Activated CD4-positive, alpha-beta T cell treated with anti-CD3 and anti-CD28 coated beads for 36 hours (primary cell): ENCODE results near the gene IGSF22. TPM values are rescaled to one million over a fixed set of nuclear protein-coding genes. Genes with fewer than 3 reads are reported as not detected.

Experiments
- ATAC-seq: fragments of 200-7000 bp; cut with Tn5 transposase; one replicate; pipeline ENCODE4 v1.10.0; 2021; ENCODE audit warnings: mild to moderate bottlenecking, moderate library complexity
- CTCF ChIA-PET: fragments of 350-600 bp; sonication (Branson Sonifier 250); formaldehyde crosslinking; loops from one replicate; lab custom pipeline; 2021; ENCODE audit warnings: antibody characterized with exemption; lab: Charles Lee
- POLR2A ChIA-PET: fragments of 350-600 bp; sonication (Branson Sonifier 250); formaldehyde crosslinking; loops from one replicate; lab custom pipeline; 2021; ENCODE audit warnings: antibody characterized with exemption, inconsistent platforms; lab: Charles Lee
- DNase-seq: peaks from one replicate; pipeline ENCODE4 v3.0.0-alpha.2; 2020
- H3K27ac Mint-ChIP-seq: one replicate; pipeline ENCODE4 v1.8.0; 2021; ENCODE audit warnings: mixed read lengths
- H3K27me3 Mint-ChIP-seq: one replicate; pipeline ENCODE4 v1.8.0; 2021; ENCODE audit warnings: mixed read lengths
- H3K36me3 Mint-ChIP-seq: one replicate; pipeline ENCODE4 v1.8.0; 2021; ENCODE audit warnings: low read depth, mixed read lengths
- H3K4me1 Mint-ChIP-seq: one replicate; pipeline ENCODE4 v1.8.0; 2021; ENCODE audit warnings: mixed read lengths
- H3K4me3 Mint-ChIP-seq: one replicate; pipeline ENCODE4 v1.8.0; 2021; ENCODE audit warnings: mild to moderate bottlenecking, moderate library complexity, mixed read lengths
- H3K9me3 Mint-ChIP-seq: one replicate; pipeline ENCODE4 v1.8.0; 2021; ENCODE audit warnings: low read depth, mixed read lengths
- intact Hi-C, 2 experiments: fragments of 100-400 bp; cut with DNase I in 1 of 2; cut with micrococcal nuclease in 1 of 2; formaldehyde crosslinking; loops; one replicate each; pipeline versions ENCODE4 v1.14.2 to v1.15.1; 2022 to 2024; cut with DNase I, micrococcal nuclease
- total RNA-seq, 2 experiments: library from RNA; stranded (reverse); gene quantifications; one replicate each; pipeline ENCODE4 v1.2.3, GENCODE V29; 2021

The IGSF22 gene
- total RNA-seq, 2 experiments from 2014 or later = 0.28 to 0.41 TPM

- H3K9me3 Mint-ChIP-seq = no peaks in the 10 kb centered on the region
- DNase-seq (no peak), ATAC-seq (no peak)
- no peaks in the 10 kb centered on the region for H3K4me1 Mint-ChIP-seq
- CTCF ChIA-PET = interaction anchor here (0.7 to 1.5 kb wide), 3 partner anchors 13 to 498 kb away, joined by 3 to 8 read pairs (median 6); no protein-coding TSS in a partner anchor
- no peaks in the 10 kb centered on the region for H3K36me3 Mint-ChIP-seq
- POLR2A ChIA-PET = no interaction called here
- H3K4me3 Mint-ChIP-seq = no peak overlapping the region
- intact Hi-C loops = no loop called here
- H3K27me3 Mint-ChIP-seq = no peaks in the 10 kb centered on the region
- H3K27ac Mint-ChIP-seq = no peak overlapping the region
These were observed 18.0 kb upstream of the IGSF22 start for GRCh38 chr11:18743900-18744514.

- Mint-ChIP-seq H3K9me3 (no peaks in the 10 kb centered on the region), H3K4me3 (no peak overlapping the region), H3K4me1 (no peaks in the 10 kb centered on the region), H3K27ac (no peak overlapping the region), H3K27me3 (no peaks in the 10 kb centered on the region), H3K36me3 (no peaks in the 10 kb centered on the region)
- CTCF ChIA-PET = interaction anchor here (1.2 to 1.6 kb wide), 4 partner anchors 12 to 21 kb away, joined by 3 to 9 read pairs (median 7); no protein-coding TSS in a partner anchor
- ATAC-seq (no peak), DNase-seq (no peak)
- POLR2A ChIA-PET = no interaction called here
- intact Hi-C loops = no loop called here
These were observed 17.4 kb upstream of the IGSF22 start for GRCh38 chr11:18743365-18743764.

- ATAC-seq (no peak), DNase-seq (no peak)
- ChIA-PET CTCF (interaction anchor here (1.2 kb wide), 1 partner anchor 20 kb away, joined by 4 read pairs; no protein-coding TSS in a partner anchor), POLR2A (no interaction called here)
- Mint-ChIP-seq H3K27ac (no peak overlapping the region), H3K4me3 (no peak overlapping the region), H3K36me3 (no peaks in the 10 kb centered on the region), H3K27me3 (no peaks in the 10 kb centered on the region), H3K4me1 (no peaks in the 10 kb centered on the region), H3K9me3 (no peaks in the 10 kb centered on the region)
- intact Hi-C loops = no loop called here
These were observed 15.8 kb upstream of the IGSF22 start for GRCh38 chr11:18741783-18742182.

GRCh38 chr11:18739685-18740084 lies 13.7 kb upstream of the IGSF22 start:
- DNase-seq (no peak), ATAC-seq (no peak)
- H3K36me3 Mint-ChIP-seq = no peaks in the 10 kb centered on the region
- no peaks in the 10 kb centered on the region for H3K4me1 Mint-ChIP-seq
- intact Hi-C loops = loop anchor here in 1 of 2 experiments (10.0 kb wide), 1 partner anchor 495 kb away; the partner anchor contains the start of gene SAA2
- ChIA-PET CTCF (interaction anchor here (1.0 to 2.4 kb wide), 6 partner anchors 8 to 624 kb away, joined by 3 to 9 read pairs (median 5); no protein-coding TSS in a partner anchor), POLR2A (interaction anchor here (0.6 kb wide), 1 partner anchor 29 kb away, joined by 3 read pairs; no protein-coding TSS in a partner anchor)
- H3K9me3 Mint-ChIP-seq = no peaks in the 10 kb centered on the region
- H3K4me3 Mint-ChIP-seq = no peak overlapping the region
- H3K27ac Mint-ChIP-seq = no peak overlapping the region
- no peaks in the 10 kb centered on the region for H3K27me3 Mint-ChIP-seq

- ATAC-seq (no peak), DNase-seq (no peak)
- H3K4me3 Mint-ChIP-seq = no peak overlapping the region
- no peaks in the 10 kb centered on the region for H3K27me3 Mint-ChIP-seq
- ChIA-PET CTCF (no interaction called here), POLR2A (no interaction called here)
- intact Hi-C loops = loop anchor here in 1 of 2 experiments (10.0 kb wide), 1 partner anchor 493 kb away; the partner anchor contains the start of gene SAA2
- H3K36me3 Mint-ChIP-seq = no peaks in the 10 kb centered on the region
- no peaks in the 10 kb centered on the region for H3K9me3 Mint-ChIP-seq
- H3K27ac Mint-ChIP-seq = no peak overlapping the region
- no peaks in the 10 kb centered on the region for H3K4me1 Mint-ChIP-seq
These were observed 11.7 kb upstream of the IGSF22 start for GRCh38 chr11:18737642-18738041.

GRCh38 chr11:18736590-18737148 lies 10.7 kb upstream of the IGSF22 start:
- intact Hi-C loops = loop anchor here in 1 of 2 experiments (10.0 kb wide), 1 partner anchor 492 kb away; the partner anchor contains the start of gene SAA2
- H3K9me3 Mint-ChIP-seq = no peaks in the 10 kb centered on the region
- DNase-seq (no peak), ATAC-seq (no peak)
- no peaks in the 10 kb centered on the region for H3K27me3 Mint-ChIP-seq
- no peaks in the 10 kb centered on the region for H3K4me1 Mint-ChIP-seq
- H3K36me3 Mint-ChIP-seq = no peaks in the 10 kb centered on the region
- POLR2A ChIA-PET = no interaction called here
- no peak overlapping the region for H3K27ac Mint-ChIP-seq
- H3K4me3 Mint-ChIP-seq = no peak overlapping the region
- CTCF ChIA-PET = interaction anchor here (0.7 to 1.9 kb wide), 2 partner anchors 10 to 28 kb away, joined by 4 read pairs; no protein-coding TSS in a partner anchor

- H3K4me1 Mint-ChIP-seq = no peaks in the 10 kb centered on the region
- H3K27ac Mint-ChIP-seq = no peak overlapping the region
- no peak for ATAC-seq
- intact Hi-C loops = loop anchor here (2.0 to 10.0 kb wide), 3 partner anchors 488 to 616 kb away; partner anchors contain the start of gene SAA2 (in 1 of the 2)
- H3K9me3 Mint-ChIP-seq = no peaks in the 10 kb centered on the region
- no peaks in the 10 kb centered on the region for H3K36me3 Mint-ChIP-seq
- no peak overlapping the region for H3K4me3 Mint-ChIP-seq
- DNase-seq = no peak
- CTCF ChIA-PET = no interaction called here
- H3K27me3 Mint-ChIP-seq = no peaks in the 10 kb centered on the region
- POLR2A ChIA-PET = interaction anchor here (0.6 kb wide), 1 partner anchor 326 kb away, joined by 4 read pairs; no protein-coding TSS in a partner anchor
These were observed 7.2 kb upstream of the IGSF22 start for GRCh38 chr11:18733202-18733601.

GRCh38 chr11:18731949-18732821 lies 6.2 kb upstream of the IGSF22 start:
- CTCF ChIA-PET = interaction anchor here (0.6 to 5.1 kb wide), 16 partner anchors 8 to 622 kb away, joined by 3 to 54 read pairs (median 4); no protein-coding TSS in a partner anchor
- H3K27ac Mint-ChIP-seq = no peak overlapping the region

GRCh38 chr11:18731441-18731840 lies 5.5 kb upstream of the IGSF22 start:
- peaks cover 3% of the 10 kb centered on the region for H3K4me1 Mint-ChIP-seq
- POLR2A ChIA-PET = no interaction called here
- H3K4me3 Mint-ChIP-seq = no peak overlapping the region
- H3K27ac Mint-ChIP-seq = no peak overlapping the region
- DNase-seq = no peak
- no peaks in the 10 kb centered on the region for H3K27me3 Mint-ChIP-seq
- no peaks in the 10 kb centered on the region for H3K9me3 Mint-ChIP-seq
- CTCF ChIA-PET = interaction anchor here (0.6 to 5.1 kb wide), 25 partner anchors 9 to 1636 kb away, joined by 3 to 54 read pairs (median 4); no protein-coding TSS in a partner anchor
- no peaks in the 10 kb centered on the region for H3K36me3 Mint-ChIP-seq
- intact Hi-C loops = loop anchor here in 1 of 2 experiments (5.0 to 10.0 kb wide), 2 partner anchors 487 to 614 kb away; partner anchors contain the start of gene SAA2
- no peak for ATAC-seq

More at GRCh38 chr11:18731949-18732821, 6.2 kb upstream of the IGSF22 start:
- Mint-ChIP-seq H3K4me1 (peaks cover 3% of the 10 kb centered on the region), H3K9me3 (no peaks in the 10 kb centered on the region), H3K4me3 (no peak overlapping the region), H3K36me3 (no peaks in the 10 kb centered on the region), H3K27me3 (no peaks in the 10 kb centered on the region)
- peak; percentile 78 for DNase-seq
- ATAC-seq = peak; percentile 73
- intact Hi-C loops = loop anchor here (1.0 to 10.0 kb wide), 6 partner anchors 32 to 617 kb away; partner anchors contain the start of gene SAA2 (in 1 of the 2)
- POLR2A ChIA-PET = no interaction called here

GRCh38 chr11:18730020-18730419 lies 4.0 kb upstream of the IGSF22 start:
- Mint-ChIP-seq H3K9me3 (no peaks in the 10 kb centered on the region), H3K4me3 (no peak overlapping the region), H3K27me3 (no peaks in the 10 kb centered on the region), H3K4me1 (peaks cover 3% of the 10 kb centered on the region), H3K27ac (no peak overlapping the region), H3K36me3 (no peaks in the 10 kb centered on the region)
- ATAC-seq (no peak), DNase-seq (no peak)
- ChIA-PET CTCF (interaction anchor here (1.0 to 5.1 kb wide), 5 partner anchors 8 to 208 kb away, joined by 3 to 54 read pairs (median 14); no protein-coding TSS in a partner anchor), POLR2A (no interaction called here)
- intact Hi-C loops = loop anchor here in 1 of 2 experiments (5.0 to 10.0 kb wide), 2 partner anchors 485 to 613 kb away; partner anchors contain the start of gene SAA2
